Islet of Langerhans (tissue), 1 donor: ENCODE measurements around the gene PPM1D.
"Not testable (repeated sequence)": the region's sequence is repeated elsewhere in the genome, so short reads cannot be mapped to it uniquely, and the experiment has no call there.

Experiments used
- FAIRE-seq: peaks from one replicate; lab custom pipeline; 2011; peaks lifted over from hg19 to GRCh38; lab: Jason Lieb, UNC

The PPM1D gene

DNA sequence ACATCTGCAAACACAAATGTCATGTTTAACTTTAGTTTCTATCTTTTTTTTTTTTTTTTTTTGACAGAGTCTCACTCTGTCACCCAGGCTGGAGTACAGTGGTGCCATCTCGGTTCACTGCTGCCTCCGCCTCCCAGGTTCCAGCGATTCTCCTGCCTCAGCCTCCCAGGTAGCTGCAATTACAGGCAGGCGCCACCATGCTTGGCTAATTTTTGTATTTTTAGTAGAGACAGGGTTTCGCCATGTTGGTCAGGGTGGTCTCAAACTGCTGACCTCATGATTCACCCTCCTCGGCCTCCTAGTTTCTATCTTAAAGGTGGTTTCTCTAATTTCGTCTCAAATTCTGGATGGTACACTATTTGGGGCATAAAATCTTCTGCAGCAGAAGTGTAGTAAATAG lies 5.8 kb upstream of the PPM1D start:
- FAIRE-seq, result not testable (repeated sequence)

DNA sequence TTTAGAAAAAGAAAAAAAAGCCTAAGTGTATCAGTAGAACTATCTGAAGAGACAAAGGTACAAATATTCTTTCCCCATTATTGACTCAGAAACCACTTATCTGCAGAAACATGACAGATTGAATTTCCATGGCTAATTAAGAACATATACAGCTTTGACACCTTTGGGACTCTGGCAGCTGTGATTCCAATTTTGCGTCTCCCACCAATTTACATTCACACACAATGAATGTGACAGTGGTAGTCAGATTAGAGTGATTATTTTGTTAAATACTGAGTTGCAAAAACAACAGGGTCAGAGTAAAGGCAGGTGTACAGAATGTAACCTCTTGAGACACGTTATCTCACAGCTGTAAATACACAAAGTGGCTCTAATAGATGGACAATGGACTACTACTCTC lies 5.3 kb upstream of the PPM1D start:
- no peak for FAIRE-seq

DNA sequence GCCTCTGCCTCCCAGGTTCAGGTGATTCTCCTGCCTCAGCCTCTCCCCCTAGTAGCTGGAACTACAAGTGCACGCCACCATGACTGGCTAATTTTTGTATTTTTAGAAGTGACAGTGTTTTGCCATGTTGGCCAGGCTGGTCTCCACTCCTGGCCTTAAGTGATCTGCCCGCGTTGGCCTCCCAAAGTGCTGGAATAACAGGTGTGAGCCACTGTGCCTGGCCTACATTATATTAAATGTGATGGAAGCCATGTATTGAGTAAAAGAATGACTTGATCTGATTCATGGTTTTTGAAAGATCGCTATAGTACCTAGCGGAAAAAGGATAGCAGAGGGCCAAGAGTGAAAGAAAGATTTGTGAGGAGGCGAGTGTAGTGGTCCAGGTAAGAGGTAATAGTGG lies 2.7 kb upstream of the PPM1D start:
- no peak for FAIRE-seq

DNA sequence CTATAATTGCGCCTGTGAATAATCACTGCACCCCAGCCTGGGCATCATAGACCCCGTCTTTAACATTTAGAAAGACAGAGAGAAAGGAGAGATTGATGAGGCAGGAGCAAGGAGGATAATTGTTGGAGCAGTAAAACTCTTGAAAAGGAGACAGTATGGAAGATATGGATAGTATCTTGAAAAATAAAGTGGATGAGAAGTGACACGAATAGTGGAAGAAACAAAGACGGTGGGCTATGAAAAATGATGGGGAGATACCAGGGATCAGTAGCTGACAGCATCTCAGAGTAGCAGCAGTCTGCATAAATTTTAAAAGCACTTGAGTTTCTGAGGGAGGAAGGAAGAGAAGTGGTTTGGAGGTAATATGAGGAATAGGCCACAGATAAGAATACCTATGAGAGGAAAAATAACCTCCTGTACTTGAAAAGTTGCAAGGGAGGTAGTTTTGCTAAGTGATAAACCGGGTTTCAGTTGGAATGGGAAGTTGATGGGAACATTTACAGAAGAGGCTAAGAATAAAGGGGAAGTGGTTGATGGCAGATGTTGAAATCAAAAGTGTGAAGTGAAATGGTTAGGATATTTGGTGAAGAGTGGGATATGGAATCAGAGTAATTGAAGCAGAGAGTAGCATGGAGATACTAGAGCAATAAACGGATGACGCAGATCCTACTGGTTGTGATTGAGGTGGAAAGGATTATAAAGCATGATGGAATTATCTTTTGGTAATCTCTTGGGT lies 1.8 kb upstream of the PPM1D start:
- FAIRE-seq, result no peak

DNA sequence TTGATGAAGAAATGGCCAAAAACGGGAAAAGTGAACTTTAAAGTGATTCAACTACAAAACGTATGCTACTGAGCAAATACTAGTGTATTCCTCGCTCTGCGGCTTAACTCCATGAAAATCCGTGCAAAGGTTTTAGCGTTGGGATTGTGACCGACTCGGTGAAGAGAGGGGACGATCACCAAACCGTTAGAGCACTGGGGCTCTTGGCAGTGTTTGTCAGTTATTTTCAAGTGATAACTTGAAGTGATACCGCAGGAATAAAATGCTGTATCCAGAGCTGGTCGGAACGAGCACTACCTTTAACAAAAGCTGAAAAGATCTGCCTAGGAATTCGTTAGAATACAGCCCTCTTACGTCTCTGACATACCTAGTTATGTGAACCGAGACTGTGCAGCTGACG lies 773 bp upstream of the PPM1D start:
- no peak for FAIRE-seq

DNA sequence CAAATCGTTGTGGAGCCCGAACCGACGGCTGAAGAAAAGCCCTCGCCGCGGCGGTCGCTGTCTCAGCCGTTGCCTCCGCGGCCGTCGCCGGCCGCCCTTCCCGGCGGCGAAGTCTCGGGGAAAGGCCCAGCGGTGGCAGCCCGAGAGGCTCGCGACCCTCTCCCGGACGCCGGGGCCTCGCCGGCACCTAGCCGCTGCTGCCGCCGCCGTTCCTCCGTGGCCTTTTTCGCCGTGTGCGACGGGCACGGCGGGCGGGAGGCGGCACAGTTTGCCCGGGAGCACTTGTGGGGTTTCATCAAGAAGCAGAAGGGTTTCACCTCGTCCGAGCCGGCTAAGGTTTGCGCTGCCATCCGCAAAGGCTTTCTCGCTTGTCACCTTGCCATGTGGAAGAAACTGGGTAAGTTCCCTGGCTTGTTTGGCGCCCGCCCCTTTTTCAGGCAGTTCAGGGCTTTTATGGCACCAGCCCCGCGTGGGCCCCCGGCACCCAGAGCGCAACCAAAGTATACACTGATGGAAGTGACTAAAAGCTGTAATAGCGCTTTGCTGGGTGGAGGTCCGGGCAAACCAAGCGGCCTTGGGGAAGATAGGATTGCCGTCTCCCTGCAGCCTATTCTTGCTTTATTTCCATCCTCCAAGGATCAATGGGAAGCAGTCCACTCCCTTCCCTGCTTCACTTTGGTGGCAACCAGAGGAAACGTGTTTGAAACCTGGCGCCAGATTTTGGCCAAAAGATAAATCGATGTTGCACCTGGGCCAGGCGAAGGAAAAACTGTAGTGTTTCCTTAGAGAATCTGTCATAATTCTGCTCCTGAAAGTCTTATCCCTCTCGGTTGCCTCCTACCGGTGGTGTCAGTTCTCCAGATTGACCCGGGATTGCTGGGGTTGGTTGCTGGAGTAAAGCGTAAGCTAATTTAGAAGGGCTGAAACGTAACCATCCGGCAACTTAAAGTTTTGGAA lies 775 bp downstream of the PPM1D start:
- no peak for FAIRE-seq

DNA sequence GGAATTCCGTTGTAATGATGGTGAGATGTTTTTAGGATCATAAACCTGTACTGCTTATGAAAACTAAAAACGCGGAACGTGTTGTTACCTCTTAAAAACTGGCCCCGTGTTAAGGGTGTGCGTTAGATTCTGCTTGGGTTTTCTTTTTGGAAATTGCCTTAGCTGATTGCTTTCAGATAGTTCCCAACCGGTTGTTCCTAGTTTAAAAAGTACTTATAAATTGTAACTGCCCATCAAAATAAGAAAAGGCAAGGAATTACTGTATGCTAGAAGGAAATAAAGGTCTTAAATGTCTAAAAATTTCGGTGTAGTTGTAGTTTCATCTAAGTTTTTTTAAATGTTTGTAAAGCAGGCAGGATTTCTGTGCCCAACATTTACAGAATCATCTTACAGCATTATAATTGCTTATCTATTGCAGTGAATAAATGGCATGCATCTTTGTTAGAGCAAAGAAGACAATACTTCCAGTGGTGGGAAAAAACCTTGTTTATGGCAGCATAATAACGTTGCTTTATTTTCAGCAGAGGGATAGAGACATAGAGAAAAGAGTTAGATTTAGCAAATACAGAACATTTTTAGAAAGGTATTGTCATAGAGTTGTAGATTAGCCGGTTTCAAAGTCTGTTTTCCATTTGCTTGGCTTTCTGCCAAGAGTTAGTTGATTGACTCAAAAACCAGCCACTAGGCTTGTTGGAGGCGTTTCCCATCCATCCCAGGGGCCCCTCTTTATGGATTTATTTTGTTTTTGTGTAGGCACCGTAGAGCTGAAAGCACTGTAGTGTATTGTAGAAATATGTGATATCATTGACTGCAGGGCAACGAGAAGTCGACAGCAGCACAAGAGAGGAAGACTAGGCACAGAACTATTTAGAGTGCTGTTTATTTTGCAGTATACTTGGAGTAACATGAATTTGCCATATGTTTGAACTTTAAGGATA lies 1.7 kb downstream of the PPM1D start:
- FAIRE-seq, result peak; percentile 76

DNA sequence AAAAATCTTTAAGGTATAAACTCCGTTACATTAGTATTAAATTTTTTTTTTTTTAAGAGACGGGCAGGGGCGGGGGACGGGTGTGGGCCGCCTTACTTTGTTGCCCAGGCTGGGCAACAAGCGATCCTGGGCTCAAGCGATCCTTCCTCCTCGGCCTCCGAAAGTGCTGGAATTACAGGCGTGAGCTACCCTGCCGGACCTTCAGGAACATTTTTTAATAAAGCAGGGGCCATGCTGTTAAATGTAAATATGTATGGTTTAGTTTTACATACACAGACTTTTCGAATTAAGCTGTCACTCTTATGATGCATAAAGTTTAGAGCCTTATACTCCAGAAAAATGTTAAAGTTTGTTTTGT lies 2.4 kb downstream of the PPM1D start:
- no peak for FAIRE-seq

DNA sequence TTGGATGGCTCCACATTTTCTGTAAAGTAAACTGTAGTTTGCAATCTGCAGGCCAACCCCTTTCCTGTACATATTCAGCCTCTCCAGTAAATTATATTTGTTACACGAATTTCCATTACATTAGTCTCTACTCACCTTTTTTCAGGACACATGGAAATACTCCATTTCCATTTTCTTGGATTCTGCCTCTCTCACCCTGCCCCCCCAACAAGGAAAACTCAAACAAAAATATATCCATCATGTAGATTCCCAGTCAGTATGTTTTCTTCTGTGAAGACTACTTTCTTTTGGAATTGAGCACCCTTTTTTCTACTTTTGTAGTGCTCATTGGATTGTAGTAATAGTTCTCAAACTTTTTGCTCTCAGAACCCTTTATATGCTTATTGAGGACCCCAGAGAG lies 2.9 kb downstream of the PPM1D start:
- no peak for FAIRE-seq

DNA sequence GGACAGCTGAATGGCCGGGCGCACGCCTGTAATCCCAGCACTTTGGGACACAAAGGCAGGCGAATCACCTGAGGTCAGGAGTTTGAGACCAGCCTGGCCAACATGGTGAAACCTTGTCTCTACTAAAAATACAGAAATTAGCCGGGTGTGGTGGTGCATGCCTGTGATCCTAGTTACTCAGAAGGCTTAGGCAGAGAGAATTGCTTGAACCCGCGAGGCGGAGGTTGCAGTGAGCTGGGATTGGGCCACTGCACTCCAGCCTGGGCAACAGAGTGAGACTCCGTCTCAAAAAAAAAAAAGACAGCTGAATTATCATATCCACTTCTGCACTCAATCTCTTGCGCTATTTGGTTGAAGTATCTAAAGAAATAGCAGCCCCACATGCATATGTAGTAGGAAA lies 3.5 kb downstream of the PPM1D start:
- not testable (repeated sequence) for FAIRE-seq

DNA sequence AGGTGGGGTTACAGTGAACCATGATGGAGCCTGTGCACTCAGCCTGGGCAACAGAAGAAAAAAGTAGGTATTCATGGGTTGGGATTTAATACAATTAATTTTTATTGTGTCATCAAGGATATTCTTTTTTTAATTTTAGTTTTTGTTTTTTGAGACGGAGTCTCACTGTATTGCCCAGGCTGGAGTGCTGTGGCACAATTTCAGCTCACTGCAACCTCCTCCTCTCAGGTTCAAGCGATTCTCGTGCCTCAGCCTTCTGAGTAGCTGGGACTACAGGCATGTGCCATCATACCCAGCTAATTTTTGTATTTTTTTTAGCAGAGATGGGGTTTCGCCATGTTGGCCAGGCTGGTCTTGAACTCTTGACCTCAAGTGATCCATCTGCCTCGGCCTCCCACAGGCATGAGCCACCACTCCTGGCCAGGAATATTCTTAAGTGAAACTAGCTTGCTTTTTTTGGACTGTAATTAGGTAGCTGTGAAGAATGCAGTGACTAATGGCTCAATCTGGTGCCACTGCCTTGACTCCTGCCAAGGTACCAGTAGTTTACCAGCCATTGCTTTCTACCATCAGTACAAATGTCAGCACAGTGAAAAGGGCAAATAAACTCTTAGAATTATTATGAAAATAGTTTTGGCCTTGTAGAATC lies 4.8 kb downstream of the PPM1D start:
- no peak for FAIRE-seq

DNA sequence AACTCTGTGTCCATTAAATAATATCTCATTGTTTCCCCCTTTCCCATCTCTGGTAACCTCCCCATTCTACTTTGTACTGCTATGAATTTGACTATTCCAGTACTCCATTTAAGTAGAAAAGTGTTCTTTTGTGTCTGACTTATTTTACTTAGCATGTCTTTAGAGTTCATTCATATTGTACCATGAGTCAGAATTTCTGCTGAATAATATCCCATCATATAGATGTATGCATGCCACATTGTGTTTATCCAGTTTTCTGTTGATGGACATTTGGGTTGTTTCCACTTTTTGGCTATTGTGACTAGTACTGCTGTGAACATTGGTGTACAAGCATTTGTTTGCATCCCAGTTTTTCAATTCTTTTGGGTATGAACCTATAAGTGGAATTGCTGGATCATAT lies 6.0 kb downstream of the PPM1D start:
- FAIRE-seq, result no peak

DNA sequence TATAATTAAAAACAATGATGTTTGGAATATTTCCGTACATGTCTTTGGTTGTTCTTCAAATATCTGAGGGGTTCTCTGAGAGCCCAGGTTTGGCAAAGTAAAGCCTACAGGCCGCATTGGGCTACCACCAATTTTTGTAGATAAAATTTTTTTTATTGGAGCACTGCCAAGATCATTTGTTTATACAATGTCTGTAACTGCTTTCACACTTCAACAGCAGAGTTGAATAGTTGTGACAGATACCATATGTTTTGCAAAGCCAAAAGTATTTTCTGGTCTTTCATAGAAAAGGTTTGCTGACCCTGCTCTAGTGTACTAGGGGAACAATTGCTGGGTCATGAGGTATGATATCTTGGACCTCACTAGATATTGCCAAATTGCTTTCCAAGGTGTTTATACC lies 10.5 kb downstream of the PPM1D start:
- FAIRE-seq, result no peak

DNA sequence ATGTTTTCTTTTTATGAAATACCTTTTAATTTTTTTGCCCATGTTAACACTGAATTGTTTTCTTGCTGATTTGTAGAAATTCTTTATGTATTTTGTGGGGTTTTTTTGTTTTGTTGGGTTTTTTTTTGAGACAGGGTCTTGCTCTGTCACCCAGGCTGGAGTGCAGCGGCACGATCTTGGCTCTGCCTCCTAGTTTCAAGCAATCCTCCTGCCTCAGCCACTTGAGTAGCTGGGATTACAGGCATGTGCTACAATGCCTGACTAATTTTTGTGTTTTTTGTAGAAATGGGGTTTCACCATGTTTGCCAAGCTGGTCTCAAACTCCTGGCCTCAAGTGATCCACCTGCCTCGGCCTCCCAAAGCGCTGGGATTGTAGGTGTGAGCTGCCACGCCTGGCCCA lies 11.3 kb downstream of the PPM1D start:
- FAIRE-seq, result not testable (repeated sequence)

DNA sequence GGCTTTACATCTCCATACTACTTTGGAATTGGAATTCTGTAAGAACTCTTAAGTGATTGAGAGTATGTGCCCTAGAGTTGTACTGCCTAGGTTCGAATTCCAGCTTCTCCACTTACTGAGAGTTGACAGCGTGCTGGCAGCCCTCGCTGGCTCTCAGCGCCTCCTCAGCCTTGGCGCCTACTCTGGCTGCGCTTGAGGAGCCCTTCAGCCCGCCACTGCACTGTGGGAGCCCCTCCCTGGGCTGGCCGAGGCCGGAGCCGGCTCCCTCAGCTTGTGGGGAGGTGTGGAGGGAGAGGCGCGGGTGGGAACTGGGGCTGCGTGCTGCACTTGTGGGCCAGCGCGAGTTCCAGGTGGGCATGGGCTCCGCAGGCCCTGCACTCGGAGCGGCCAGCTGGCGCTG lies 13.3 kb downstream of the PPM1D start:
- FAIRE-seq, result no peak

DNA sequence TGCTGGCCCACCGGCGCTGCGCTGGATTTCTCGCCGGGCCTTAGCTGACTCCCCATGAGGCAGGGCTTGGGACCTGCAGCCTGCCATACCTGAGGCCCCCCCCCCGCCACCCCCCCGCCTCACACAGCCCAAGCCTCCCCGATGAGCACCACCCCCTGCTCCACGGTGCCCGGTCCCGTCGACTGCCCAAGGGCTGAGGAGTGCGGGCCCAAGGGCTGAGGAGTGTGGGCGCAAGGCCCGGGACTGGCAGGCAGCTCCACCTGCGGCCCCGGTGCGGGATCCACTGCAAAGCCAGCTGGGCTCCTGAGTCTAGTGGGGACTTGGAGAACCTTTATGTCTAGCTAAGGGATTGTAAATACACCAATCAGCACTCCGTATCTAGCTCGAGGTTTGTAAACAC lies 13.8 kb downstream of the PPM1D start:
- FAIRE-seq, result not testable (repeated sequence)

DNA sequence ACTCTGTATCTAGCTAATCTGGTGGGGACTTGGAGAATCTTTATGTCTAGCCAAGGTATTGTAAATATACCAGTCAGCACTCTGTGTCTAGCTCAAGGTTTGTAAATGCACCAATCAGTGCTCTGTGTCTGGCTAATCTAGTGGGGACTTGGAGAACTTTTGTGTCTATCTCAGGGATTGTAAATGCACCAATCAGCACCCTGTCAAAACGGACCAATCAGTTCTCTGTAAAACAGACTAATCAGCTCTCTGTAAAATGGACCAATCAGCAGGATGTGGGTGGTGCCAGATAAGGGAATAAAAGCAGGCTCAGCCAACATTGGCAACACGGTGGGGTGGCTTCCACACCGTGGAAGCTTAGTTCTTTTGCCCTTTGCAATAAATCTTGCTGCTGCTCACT lies 14.3 kb downstream of the PPM1D start:
- FAIRE-seq, result not testable (repeated sequence)

DNA sequence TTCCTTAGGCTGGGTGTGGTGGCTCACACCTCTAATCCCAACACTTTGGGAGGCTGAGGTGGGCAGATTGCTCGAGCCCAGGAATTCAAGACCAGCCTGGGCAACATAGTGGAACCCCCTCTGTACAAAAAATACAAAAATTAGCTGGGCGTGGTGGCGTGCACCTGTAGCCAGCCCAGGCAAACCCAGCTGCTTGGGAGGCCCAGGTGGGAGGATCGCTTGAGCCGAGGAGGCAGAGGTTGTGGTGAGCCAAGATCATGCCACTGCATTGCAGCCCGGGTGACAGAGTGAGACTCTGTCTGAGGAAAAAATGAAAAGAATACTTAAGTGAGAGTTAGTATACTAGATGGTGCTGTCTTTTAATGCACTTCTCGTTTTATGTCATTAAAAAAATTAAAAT lies 15.1 kb downstream of the PPM1D start:
- no peak for FAIRE-seq

DNA sequence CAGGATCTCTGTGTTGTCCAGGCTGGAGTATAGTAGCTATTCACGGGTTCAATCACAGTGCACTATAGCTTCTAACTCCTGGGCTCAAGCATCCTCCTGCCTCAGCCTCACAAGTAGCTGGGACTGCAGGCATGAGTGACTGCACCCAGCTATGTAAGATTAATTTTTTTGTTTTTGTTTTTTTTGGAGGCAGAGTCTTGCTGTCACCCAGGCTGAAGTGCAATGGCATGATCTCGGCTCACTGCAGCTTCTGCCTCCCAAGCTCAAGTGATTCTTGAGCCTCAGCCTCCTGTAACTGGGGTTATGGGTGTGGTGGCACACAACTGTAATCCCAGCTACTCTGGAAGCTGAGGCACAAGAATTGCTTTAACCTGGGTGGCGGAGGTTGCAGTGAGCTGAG lies 15.8 kb downstream of the PPM1D start:
- FAIRE-seq, result no peak

DNA sequence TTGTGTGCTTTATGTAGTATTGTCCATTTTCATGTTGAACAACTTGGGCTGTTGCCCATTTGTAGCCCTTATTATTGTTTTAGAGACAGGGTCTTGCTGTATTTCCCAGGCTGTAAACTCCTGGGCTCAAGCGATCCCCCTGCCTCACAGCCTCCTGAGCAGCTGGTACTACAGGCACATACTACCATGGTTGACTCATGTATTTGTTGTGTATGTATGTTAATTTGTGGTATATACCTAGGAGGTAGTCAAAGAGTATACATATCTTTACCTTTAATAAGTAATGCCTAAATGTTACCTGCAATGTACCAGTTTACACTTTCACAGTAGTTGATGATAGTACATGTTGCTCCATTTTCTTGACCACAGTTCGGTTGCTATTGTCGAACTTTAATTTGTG lies 18.1 kb downstream of the PPM1D start:
- FAIRE-seq, result no peak

DNA sequence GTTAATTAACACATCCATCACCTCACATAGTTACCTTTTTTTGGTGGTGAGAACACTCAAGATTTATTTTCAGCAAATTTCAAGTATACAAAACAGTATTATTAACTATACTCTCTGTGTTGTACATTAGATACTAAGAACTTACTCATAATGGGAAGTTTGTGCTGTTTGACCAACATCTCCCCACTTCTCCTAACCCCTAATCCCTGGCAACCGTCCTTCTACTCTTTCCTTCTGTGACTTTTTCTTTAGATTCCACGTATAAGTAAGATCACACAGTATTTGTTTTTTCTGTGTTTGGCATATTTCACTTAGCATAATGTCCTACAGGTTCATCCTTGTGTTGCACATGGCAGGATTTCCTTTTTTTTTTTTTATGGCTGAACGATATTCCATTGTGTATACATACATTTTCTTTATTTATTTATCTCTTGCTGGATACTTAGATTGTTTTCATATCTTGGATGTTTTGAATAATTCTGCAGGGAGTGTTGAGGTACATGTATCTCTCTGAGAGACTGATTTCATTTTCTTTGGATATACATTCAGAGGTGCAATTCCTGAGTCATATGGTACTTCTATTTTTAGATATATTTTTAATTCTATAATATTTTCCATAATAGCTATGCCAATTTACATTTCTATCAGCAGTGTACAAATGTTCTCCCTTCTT lies 19.0 kb downstream of the PPM1D start:
- FAIRE-seq, result no peak

DNA sequence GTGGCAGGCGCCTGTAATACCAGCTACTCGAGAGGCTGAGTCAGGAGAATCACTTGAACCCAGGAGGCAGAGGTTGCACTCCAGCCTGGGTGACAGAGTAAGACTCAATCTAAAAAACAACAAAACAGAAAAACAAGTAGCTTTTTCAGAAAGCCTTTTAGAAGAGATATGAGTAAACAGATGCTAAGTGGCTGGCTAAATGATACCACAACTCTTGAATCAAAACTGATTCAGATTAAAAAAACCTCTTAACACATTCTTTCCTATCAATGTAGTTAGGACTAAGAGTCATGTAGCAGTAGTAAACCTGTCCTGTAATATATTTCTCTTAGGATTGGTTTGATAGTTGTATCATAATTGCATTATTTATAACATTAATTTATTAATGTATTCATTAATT lies 23.0 kb downstream of the PPM1D start:
- no peak for FAIRE-seq
